Measurements from ENCODE around the gene FGF13. TPM values are rescaled to one million over a fixed set of nuclear protein-coding genes. Genes with fewer than 3 reads are reported as not detected.

Gene FGF13
- polyA plus RNA-seq, 1 experiment = not detected

- ChIA-PET POLR2A (no interaction called here), CTCF (no interaction called here)
- TF ChIP-seq, protein P1, sequence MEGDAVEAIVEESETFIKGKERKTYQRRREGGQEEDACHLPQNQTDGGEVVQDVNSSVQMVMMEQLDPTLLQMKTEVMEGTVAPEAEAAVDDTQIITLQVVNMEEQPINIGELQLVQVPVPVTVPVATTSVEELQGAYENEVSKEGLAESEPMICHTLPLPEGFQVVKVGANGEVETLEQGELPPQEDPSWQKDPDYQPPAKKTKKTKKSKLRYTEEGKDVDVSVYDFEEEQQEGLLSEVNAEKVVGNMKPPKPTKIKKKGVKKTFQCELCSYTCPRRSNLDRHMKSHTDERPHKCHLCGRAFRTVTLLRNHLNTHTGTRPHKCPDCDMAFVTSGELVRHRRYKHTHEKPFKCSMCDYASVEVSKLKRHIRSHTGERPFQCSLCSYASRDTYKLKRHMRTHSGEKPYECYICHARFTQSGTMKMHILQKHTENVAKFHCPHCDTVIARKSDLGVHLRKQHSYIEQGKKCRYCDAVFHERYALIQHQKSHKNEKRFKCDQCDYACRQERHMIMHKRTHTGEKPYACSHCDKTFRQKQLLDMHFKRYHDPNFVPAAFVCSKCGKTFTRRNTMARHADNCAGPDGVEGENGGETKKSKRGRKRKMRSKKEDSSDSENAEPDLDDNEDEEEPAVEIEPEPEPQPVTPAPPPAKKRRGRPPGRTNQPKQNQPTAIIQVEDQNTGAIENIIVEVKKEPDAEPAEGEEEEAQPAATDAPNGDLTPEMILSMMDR (IDR thresholded peaks at IDR 0.05; ENCODE audit: insufficient read depth, low read depth, low read length) = no peak
- no peaks in the 10 kb centered on the region for H3K36me3 ChIP-seq (ENCODE audit: control insufficient read depth, insufficient read depth, low read length)
- H3K4me3 ChIP-seq (ENCODE audit: low read depth, low read length) = no peak overlapping the region
- DNase-seq (ENCODE audit: low read depth) = no peak
- H3K27me3 ChIP-seq (ENCODE audit: control insufficient read depth, insufficient read depth, low read length) = no peaks in the 10 kb centered on the region
Measured at GRCh38 chrX:138648568-138648967, 62.9 kb downstream of the FGF13 start.

DNA sequence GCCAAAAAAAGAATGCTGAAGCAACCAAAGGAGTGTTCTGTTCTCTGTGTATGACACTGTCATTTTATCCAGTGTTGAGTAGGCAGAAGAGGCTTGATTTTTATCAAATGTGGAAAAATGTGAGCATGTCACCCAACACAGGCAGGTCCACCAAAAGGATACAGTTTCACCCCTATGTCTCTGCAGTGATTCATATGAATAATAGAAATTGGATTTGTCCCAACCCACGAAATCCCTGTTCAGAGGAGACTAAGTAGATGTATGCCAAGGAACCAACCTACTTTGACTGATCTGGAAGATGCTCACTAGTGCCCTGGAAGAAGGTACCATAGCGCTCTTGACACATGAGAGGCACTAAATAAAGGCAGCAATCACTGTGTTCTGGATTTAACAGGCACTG lies 72.5 kb downstream of the FGF13 start:
- Histone ChIP-seq H3K36me3 (ENCODE audit: control insufficient read depth, insufficient read depth, low read length) (no peaks in the 10 kb centered on the region), H3K27me3 (ENCODE audit: control insufficient read depth, insufficient read depth, low read length) (no peaks in the 10 kb centered on the region), H3K4me3 (ENCODE audit: low read depth, low read length) (no peak overlapping the region)
- ChIA-PET POLR2A (no interaction called here), CTCF (no interaction called here)
- DNase-seq (ENCODE audit: low read depth) = no peak
- TF ChIP-seq, protein P1 (IDR thresholded peaks at IDR 0.05; ENCODE audit: insufficient read depth, low read depth, low read length) = no peak

Small RNA genes lying within 50 kb of the gene (small RNA-seq; reads per million reads assigned to genes)
- gene AL031386.1 (ENCODE audit: insufficient read length, low read depth, low replicate concordance) (not detected), gene MIR504 (ENCODE audit: insufficient read length, low read depth, low replicate concordance) (not detected)

All from BJ (cell line).